Measurements from ENCODE around the gene SLC38A9. TPM values are rescaled to one million over a fixed set of nuclear protein-coding genes. Genes with fewer than 3 reads are reported as not detected.
A peak's percentile ranks its signal among the peaks of the same experiment; 100 is the strongest.

SLC38A9 gene
- total RNA-seq, 6 experiments from 2014 or later = 12.5 to 21.0 (median 14.8) TPM

DNA sequence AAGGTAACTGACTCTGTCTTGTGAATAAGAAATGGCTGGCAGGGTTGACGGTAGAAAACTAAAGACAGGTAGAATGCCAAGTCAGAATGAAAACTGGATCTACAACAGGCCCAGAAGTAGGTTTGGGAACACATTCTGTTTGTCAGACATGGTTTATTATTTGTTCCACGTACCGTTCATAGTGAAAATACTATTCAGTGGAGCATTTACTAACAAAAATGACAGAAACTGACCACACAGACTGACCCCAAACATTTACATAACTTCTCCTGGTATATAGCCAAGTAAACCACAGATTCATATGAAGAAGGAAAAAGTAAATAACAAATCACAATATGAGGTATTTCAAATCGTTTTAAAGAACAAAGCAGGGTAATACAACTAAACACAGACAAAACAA is 73.7 kb downstream of the SLC38A9 start:
- TF ChIP-seq, protein P1, sequence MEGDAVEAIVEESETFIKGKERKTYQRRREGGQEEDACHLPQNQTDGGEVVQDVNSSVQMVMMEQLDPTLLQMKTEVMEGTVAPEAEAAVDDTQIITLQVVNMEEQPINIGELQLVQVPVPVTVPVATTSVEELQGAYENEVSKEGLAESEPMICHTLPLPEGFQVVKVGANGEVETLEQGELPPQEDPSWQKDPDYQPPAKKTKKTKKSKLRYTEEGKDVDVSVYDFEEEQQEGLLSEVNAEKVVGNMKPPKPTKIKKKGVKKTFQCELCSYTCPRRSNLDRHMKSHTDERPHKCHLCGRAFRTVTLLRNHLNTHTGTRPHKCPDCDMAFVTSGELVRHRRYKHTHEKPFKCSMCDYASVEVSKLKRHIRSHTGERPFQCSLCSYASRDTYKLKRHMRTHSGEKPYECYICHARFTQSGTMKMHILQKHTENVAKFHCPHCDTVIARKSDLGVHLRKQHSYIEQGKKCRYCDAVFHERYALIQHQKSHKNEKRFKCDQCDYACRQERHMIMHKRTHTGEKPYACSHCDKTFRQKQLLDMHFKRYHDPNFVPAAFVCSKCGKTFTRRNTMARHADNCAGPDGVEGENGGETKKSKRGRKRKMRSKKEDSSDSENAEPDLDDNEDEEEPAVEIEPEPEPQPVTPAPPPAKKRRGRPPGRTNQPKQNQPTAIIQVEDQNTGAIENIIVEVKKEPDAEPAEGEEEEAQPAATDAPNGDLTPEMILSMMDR (IDR thresholded peaks at IDR 0.05) = no peak
- no peak for TF ChIP-seq POLR2A (IDR thresholded peaks at IDR 0.05)
- Histone ChIP-seq H3K4me3 (no peak overlapping the region), H3K4me1 (peaks cover 0 to 61% (median 22%) of the 10 kb centered on the region in 4 donors), H3K27me3 (no peaks in the 10 kb centered on the region), H3K9me3 (no peaks in the 10 kb centered on the region), H3K27ac (peak overlapping the region; percentile 89 to 98 (median 93)), H3K36me3 (no peaks in the 10 kb centered on the region)
- ATAC-seq (peak in 1 of 4 donors; percentile 25), DNase-seq (no peak)
- WGBS (ENCODE audit: insufficient coverage, low coverage, low lambda C conversion rate, missing lambda C conversion rate) = 29% methylated on average over 4 of the region's 4 CpGs
- intact Hi-C loops (cut with DNase I) = loop anchor here in 1 of 2 donors (5.0 kb wide), 1 partner anchor 36 kb away; no protein-coding TSS in a partner anchor

DNA sequence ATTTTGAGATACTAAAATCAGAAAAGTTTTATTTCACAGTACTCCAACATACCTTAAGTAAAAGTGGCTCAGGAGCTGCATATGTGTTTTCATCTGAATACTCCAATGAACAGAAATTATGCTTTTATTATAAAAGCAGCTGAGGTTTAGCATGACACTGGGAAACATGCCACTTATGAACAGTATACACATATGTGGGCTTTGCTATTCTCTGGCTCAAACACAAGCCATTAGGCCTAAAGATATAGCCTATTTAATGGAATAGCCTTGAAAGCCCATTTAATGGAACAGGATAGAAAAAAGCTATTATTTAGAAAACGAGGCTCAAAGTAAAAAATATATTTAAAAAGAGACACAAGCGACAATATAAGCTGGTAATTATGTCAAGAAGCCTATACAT is 74.1 kb downstream of the SLC38A9 start:
- no peak for TF ChIP-seq POLR2A (IDR thresholded peaks at IDR 0.05)
- TF ChIP-seq, protein P1 (IDR thresholded peaks at IDR 0.05) = no peak
- H3K27me3 ChIP-seq = no peaks in the 10 kb centered on the region
- ATAC-seq (no peak), DNase-seq (no peak)
- H3K9me3 ChIP-seq = no peaks in the 10 kb centered on the region
- 67% methylated on average over 2 of the region's 2 CpGs for WGBS (ENCODE audit: insufficient coverage, low coverage, low lambda C conversion rate, missing lambda C conversion rate)
- no peaks in the 10 kb centered on the region for H3K36me3 ChIP-seq
- H3K4me3 ChIP-seq = no peak overlapping the region
- peak overlapping the region; percentile 89 to 98 (median 93) for H3K27ac ChIP-seq
- peaks cover 0 to 61% (median 22%) of the 10 kb centered on the region in 4 donors for H3K4me1 ChIP-seq
- intact Hi-C loops (cut with DNase I) = loop anchor here in 1 of 2 donors (5.0 kb wide), 1 partner anchor 36 kb away; no protein-coding TSS in a partner anchor

DNA sequence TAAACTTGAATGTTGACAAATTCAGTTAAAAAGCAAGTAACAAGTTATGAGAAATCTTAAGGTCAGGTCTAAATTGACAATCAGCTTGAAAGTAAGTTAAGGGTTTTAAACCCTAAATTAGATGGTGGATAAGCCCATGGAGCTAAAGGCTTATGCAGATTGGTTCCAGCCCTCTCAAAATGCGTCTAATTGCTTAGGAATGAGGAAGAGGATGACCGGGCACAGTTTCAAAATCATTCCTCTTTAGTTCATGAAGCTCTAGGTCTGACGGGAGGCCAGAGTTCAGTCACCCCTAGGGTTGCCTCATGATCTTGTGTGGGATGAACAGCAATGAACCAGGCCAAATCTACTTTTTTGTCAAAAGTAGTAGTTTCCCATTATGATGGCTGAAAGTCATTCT is 75.4 kb downstream of the SLC38A9 start:
- Histone ChIP-seq H3K4me1 (peaks cover 0 to 63% (median 25%) of the 10 kb centered on the region in 4 donors), H3K36me3 (no peaks in the 10 kb centered on the region), H3K4me3 (no peak overlapping the region), H3K27ac (peak overlapping the region; percentile 89 to 98 (median 93)), H3K9me3 (no peaks in the 10 kb centered on the region), H3K27me3 (no peaks in the 10 kb centered on the region)
- 6% methylated on average over 3 of the region's 3 CpGs for WGBS (ENCODE audit: insufficient coverage, low coverage, low lambda C conversion rate, missing lambda C conversion rate)
- TF ChIP-seq POLR2A (IDR thresholded peaks at IDR 0.05) = peak; percentile 39
- TF ChIP-seq, protein P1 (IDR thresholded peaks at IDR 0.05) = no peak
- peak; percentile 77 to 89 (median 84) for ATAC-seq
- intact Hi-C loops (cut with DNase I) = loop anchor here in 1 of 2 donors (5.0 kb wide), 1 partner anchor 34 kb away; no protein-coding TSS in a partner anchor
- DNase-seq = peak; percentile 58 to 89 (median 82)

DNA sequence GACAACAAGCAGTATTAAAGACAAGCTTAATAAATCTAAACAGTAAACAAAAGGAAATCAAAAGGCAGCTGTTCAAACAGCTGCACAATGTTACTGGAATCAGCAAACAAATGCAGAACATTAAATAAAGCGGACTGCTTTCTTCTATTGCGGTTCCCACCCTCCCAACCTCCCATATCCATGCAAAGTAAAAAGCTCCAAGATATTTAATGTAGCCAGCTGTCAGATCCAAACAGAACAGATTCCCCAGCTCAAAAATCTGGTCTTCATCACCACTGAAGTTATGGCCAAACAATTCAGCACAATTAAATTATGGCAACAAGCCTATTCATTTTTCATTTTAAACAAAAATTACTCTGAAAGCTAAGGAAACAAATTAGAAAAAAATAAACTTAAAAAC is 75.9 kb downstream of the SLC38A9 start:
- Histone ChIP-seq H3K4me3 (no peak overlapping the region), H3K9me3 (no peaks in the 10 kb centered on the region), H3K27me3 (no peaks in the 10 kb centered on the region), H3K36me3 (no peaks in the 10 kb centered on the region), H3K27ac (peak overlapping the region; percentile 89 to 98 (median 93)), H3K4me1 (peaks cover 0 to 63% (median 25%) of the 10 kb centered on the region in 4 donors)
- no peak for DNase-seq
- WGBS (ENCODE audit: insufficient coverage, low coverage, low lambda C conversion rate, missing lambda C conversion rate) = 26% methylated on average over 2 of the region's 2 CpGs
- intact Hi-C loops (cut with DNase I) = loop anchor here in 1 of 2 donors (5.0 kb wide), 1 partner anchor 34 kb away; no protein-coding TSS in a partner anchor
- TF ChIP-seq POLR2A (IDR thresholded peaks at IDR 0.05) = no peak
- TF ChIP-seq, protein P1 (IDR thresholded peaks at IDR 0.05) = peak in 1 of 4 donors; percentile 2
- ATAC-seq = peak; percentile 33 to 78 (median 54)

Measured in right lobe of liver (tissue), 6 donors.